ENCODE results near the gene B3GAT3. TPM values are rescaled to one million over a fixed set of nuclear protein-coding genes. Genes with fewer than 3 reads are reported as not detected.
"Not testable (repeated sequence)": the region's sequence is repeated elsewhere in the genome, so short reads cannot be mapped to it uniquely, and the experiment has no call there.

Gene B3GAT3
- polyA plus RNA-seq (ENCODE audit: insufficient read depth in 1 of 5, insufficient read length in 5 of 5, low replicate concordance in 1 of 5), result 10 to 100 TPM; 17.4 to 39.9 (median 26.4) TPM
- long read RNA-seq, donor 1, transcript B3GAT3-201 (5 exons, 1,641 nt), result major isoform, 21 of 26 reads
- long read RNA-seq, donor 1, partial matches to known transcripts, result 5 of 26 reads
- long read RNA-seq, donor 1, other reads (novel, unspliced or antisense), result 0 of 26 reads
- long read RNA-seq, donor 2, transcript B3GAT3-201 (5 exons, 1,641 nt), result major isoform, 13 of 20 reads
- long read RNA-seq, donor 2, partial matches to known transcripts, result 5 of 20 reads
- long read RNA-seq, donor 2, other reads (novel, unspliced or antisense), result 0 of 20 reads
- long read RNA-seq, donor 3, transcript B3GAT3-201 (5 exons, 1,641 nt), result major isoform, 12 of 25 reads
- long read RNA-seq, donor 3, partial matches to known transcripts, result 12 of 25 reads
- long read RNA-seq, donor 3, other reads (novel, unspliced or antisense), result 0 of 25 reads
- long read RNA-seq, donor 4, transcript B3GAT3-201 (5 exons, 1,641 nt), result major isoform, 7 of 8 reads
- long read RNA-seq, donor 4, partial matches to known transcripts, result 0 of 8 reads
- long read RNA-seq, donor 4, other reads (novel, unspliced or antisense), result 0 of 8 reads
- long read RNA-seq, donor 5, transcript B3GAT3-201 (5 exons, 1,641 nt), result major isoform, 18 of 23 reads
- long read RNA-seq, donor 5, partial matches to known transcripts, result 5 of 23 reads
- long read RNA-seq, donor 5, other reads (novel, unspliced or antisense), result 0 of 23 reads
- long read RNA-seq, donor 6, transcript B3GAT3-201 (5 exons, 1,641 nt), result major isoform, 19 of 27 reads
- long read RNA-seq, donor 6, partial matches to known transcripts, result 7 of 27 reads
- long read RNA-seq, donor 6, other reads (novel, unspliced or antisense), result 0 of 27 reads
- long read RNA-seq, donor 7, transcript B3GAT3-201 (5 exons, 1,641 nt), result major isoform, 11 of 22 reads
- long read RNA-seq, donor 7, partial matches to known transcripts, result 8 of 22 reads
- long read RNA-seq, donor 7, other reads (novel, unspliced or antisense), result 0 of 22 reads
- long read RNA-seq, donor 8, transcript B3GAT3-201 (5 exons, 1,641 nt), result major isoform, 7 of 8 reads
- long read RNA-seq, donor 8, partial matches to known transcripts, result 0 of 8 reads
- long read RNA-seq, donor 8, other reads (novel, unspliced or antisense), result 0 of 8 reads

GRCh38 chr11:62621567-62622470 is at the start of gene B3GAT3:
TSS of gene B3GAT3 (minus strand) at chr11:62621986. CDS start at chr11:62621947, 39 bp downstream.
- DNase-seq, result peak; percentile 98 to 99

- DNase-seq, result no peak
Measured at GRCh38 chr11:62671236-62671607, 49.4 kb upstream of the B3GAT3 start.

GRCh38 chr11:62669420-62670161 is 47.8 kb upstream of the B3GAT3 start:
- DNase-seq, result no peak

- DNase-seq, result no peak
Measured at GRCh38 chr11:62667460-62667859, 45.7 kb upstream of the B3GAT3 start.

- DNase-seq, result no peak
Measured at GRCh38 chr11:62666259-62666926, 44.6 kb upstream of the B3GAT3 start.

- DNase-seq, result no peak
Measured at GRCh38 chr11:62665599-62666258, 43.9 kb upstream of the B3GAT3 start.

GRCh38 chr11:62665075-62665598 is 43.4 kb upstream of the B3GAT3 start, which contains the start of the genes C11orf98 and CSKMT:
TSS of gene C11orf98 (minus strand) at chr11:62665210. CDS start at chr11:62665169, 41 bp downstream.
TSS of gene CSKMT (plus strand) at chr11:62665312. CDS start at chr11:62665880, 568 bp downstream.
- peak; percentile 95 for DNase-seq

GRCh38 chr11:62664405-62665074 is 42.8 kb upstream of the B3GAT3 start:
- no peak for DNase-seq

- DNase-seq, result no peak
Measured at GRCh38 chr11:62656796-62657429, 35.1 kb upstream of the B3GAT3 start.

- DNase-seq, result no peak
Measured at GRCh38 chr11:62654297-62654696, 32.5 kb upstream of the B3GAT3 start.

GRCh38 chr11:62652161-62653006 is 30.6 kb upstream of the B3GAT3 start:
- DNase-seq, result no peak

- DNase-seq, result not testable (repeated sequence)
Measured at GRCh38 chr11:62650283-62650682, 28.5 kb upstream of the B3GAT3 start.

- no peak for DNase-seq
Measured at GRCh38 chr11:62649486-62649885, 27.7 kb upstream of the B3GAT3 start.

GRCh38 chr11:62648967-62649364 is 27.2 kb upstream of the B3GAT3 start:
- DNase-seq, result no peak

GRCh38 chr11:62648185-62648966 is 26.6 kb upstream of the B3GAT3 start:
- no peak for DNase-seq

GRCh38 chr11:62647609-62648005 is 25.8 kb upstream of the B3GAT3 start:
- no peak for DNase-seq

Data from right lung (tissue), 10 donors.